HG03108 (cell line): ENCODE results near the gene NAT8L.

Experiments used
- ATAC-seq: cut with Tn5 transposase; IDR thresholded peaks from one replicate; pipeline ENCODE4 v1.9.1; 2021; ENCODE audit warnings: moderate library complexity; ENCODE audit not compliant: unreplicated experiment

NAT8L gene

DNA sequence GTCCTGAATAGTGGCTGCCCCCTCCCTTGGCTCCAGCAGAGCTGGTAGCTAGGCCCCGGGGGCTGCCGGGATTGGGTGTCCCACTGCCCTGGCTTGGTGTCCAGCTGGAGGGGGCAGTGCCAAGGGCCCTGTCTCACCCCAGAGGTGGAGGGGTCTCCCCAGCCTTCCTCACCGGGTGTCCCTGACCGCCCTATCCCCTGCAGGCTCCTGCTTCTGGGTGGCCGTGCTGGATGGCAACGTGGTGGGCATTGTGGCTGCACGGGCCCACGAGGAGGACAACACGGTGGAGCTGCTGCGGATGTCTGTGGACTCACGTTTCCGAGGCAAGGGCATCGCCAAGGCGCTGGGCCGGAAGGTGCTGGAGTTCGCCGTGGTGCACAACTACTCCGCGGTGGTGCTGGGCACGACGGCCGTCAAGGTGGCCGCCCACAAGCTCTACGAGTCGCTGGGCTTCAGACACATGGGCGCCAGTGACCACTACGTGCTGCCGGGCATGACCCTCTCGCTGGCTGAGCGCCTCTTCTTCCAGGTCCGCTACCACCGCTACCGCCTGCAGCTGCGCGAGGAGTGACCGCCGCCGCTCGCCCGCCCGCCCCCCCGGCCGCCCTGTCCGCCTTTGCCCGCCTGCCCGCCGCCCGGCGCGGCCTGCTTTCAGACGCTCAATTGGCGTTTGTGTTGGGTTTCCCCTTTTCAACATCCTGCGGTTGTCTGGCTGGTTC lies 4.6 kb downstream of the NAT8L start:
- no peak for ATAC-seq

DNA sequence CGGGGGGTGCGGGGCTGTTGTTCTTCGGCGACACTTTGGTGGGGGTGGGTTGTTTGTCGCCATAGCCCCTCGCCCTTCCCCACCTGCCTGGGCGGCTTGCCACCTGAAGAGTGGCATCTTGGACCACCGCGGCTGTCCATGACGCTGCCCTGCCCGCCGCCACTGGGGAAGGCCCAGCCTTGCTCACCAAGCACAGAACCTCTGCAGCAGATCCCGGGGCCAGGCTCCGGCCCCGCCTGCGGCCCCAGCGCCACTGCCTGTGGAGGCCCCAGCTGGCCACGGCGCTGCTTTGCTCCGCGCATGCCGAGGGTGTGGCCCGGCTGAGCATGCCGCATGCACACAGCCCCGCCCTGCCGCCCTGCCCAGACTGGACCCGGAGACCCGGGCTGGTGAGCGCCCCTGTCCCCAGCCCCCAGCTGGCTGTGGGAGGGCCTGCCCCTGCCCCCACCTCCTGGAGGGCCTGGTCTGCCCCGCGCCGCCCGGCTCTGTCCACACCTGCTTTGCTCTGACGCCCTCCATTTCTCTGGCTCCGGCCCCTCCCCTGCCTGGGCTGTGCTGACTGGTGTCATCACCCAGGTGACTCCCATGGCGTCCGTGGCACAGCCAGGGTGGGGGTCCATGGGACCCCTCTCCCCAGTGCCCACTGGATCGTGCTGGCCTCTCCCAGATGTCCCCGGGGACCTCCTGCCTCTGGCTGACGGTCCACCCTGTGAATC lies 5.3 kb downstream of the NAT8L start:
- no peak for ATAC-seq

DNA sequence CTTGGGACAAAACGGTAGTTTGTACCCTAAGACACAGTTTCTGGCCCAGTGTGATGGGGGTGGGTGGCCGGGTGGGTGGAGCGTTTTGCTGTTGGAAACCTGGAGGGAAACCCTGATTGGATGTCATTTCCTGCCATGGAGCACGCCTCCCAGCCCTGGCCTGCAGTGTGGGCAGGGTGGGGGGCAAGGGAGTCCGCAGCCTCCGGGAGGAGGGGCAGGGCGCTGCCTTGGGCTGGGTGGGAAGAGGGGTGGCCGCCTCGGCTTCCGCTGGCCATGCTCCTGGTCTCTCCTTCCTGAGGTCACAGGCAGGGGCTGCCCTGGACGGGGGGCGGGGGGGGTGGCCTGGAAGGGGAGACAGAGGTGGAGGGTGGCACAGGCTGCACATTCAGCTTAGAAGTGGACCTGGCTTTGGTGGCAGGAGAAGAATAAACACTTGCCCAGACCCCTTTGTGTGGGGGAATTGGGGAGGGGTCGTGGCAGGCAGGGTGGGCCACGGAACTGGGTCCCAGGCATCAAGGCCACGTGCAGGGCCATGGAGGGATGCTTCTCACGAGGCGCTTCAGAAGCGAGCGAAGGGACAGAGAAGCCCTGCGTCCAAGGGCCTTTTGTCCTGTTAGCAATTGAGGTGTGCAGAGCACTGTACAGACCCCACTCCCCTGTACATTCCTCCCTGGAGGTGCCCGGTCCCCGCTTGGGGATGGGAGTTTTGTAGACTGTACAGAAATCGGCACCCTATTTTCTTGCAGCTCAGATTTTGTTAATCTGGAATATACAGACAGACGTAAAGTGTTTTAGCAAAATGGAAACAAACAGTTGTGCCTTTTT lies 6.2 kb downstream of the NAT8L start:
- ATAC-seq, result no peak

DNA sequence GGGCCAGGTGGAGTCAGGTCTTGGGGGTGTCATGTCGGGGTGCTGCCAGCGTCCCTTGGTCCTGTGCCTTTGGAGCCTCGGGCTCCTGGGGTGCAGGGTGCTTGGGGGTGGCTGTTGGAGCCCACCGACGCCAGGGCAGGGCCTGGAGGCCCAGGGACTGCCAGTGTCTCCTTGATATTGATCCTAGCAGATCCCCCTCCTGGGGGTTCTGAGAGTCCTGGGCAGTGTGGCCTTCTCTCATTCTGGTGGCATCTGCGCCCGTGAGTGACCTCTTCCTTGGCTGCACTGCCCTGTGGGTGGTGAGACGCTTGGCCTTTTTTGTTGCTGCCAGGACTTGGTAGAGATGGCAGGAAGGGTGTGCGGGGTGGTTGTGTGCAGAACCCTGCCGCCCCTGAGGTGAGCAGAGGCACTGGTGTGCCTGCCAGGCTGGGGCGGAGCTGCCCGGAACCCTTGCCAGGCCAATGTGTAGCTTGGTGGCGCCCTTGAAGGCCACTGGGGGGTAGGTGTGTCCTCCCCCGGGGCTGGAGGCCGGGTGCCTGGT lies 7.0 kb downstream of the NAT8L start:
- ATAC-seq, result no peak

DNA sequence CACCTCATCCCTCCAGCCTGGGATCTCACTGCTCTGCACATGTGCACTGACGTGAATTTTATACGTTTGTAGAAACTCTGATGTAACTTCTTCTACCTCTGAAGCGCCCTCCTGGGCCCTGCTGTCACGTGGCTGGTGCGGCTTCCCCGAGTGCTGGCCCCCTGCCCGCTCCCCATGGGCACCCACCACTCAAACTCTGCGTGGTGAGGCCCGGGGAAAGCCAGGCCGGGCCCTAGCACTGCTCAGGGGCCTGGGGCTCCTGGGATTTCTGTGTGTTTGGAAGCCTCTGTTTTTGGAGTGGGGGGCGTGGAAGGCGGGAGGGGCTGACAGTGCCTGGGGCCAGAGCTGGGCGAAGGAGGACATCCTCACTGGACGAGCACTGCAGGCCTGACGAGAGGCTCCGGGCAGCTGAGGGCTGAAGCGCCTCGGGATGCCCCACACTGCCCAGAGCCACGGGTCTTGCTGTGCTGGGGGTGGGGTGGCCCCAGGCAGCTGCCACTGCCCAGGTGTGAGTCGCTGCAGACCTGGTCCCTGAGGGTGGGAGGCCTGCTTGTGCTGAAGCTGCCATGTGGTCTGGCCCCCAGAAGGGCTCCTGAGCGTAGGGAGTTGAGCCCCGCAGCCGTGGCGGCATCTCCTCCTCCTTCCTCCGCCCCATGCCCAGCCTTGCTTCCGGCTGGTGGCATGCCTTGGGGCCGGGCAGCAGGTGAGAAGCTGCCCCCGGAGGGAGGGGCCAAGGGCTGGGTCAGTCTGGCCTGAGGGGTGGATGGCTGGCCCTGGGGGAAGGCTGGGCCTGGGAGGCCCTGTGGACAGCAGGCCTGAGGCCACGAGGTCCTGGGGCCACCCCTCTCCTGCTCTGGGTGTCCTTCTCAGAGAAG lies 7.7 kb downstream of the NAT8L start:
- no peak for ATAC-seq

DNA sequence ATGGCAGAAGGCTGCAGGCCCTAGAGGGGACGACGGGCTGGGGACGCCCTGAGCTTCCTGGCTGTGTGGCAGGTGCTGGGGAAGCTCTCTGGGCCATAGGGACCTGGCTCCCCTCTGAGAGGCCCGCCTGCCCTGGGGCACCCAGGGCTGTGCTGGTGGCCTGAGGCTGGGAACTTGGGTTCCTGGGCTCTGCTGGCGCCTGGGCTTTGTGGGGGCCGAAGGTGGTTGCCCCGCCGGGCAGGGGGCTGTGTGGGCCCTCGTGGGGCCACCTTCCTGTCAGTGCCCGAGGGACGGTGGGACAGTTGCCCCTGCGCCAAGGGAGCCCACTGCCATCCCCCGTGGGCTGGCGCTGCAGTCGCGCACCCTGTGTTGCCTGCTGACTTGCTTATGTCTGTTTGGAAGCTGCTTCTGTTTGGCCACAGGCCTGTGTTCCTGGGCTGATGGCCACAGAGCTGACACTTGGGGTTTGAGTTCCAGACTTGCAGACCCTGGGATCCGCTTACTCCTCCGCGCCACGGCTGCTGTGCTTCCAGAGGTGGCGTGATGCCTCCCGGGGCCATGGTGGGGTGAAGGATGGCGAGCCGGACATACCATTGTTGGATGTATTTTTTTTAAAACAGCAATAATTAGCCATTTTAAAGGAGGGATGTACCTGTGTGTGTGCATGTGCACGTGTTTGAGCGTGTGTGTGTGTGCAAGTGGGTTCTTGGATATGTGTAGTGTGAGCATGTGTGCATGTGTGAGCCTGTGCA lies 8.5 kb downstream of the NAT8L start:
- ATAC-seq, result no peak

DNA sequence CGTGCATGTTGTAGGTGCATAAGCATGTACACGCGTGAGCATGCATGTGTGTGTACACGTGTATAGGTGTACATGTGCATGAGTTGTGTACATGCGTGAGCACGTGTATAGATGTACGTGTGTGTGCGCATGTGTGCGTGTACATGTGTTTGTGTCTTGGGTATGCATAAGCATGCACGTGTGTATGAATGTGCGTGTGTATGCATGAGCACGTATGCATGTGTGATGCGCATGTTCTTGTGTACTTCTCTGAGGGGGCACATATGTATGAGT lies 9.0 kb downstream of the NAT8L start:
- no peak for ATAC-seq

DNA sequence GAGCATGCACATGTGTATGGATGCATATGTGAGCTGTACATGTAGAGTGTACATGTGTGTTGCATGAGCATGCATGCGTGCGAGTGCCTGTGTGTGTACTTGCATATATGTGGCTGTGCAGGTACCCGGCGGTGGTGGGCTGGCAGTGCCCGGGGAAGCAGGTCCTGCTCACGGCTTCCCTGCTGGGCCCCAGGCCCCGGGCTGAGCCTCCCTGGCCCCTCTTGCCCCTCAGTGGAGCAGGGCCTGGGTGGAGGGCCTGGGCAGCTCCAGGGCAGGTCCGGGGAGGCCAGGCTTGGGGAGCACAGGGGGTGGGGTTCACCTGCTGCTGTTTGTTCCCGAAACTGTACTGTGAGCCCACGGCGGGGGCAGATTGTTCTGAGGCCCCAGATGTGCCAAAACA lies 9.4 kb downstream of the NAT8L start:
- ATAC-seq, result no peak

DNA sequence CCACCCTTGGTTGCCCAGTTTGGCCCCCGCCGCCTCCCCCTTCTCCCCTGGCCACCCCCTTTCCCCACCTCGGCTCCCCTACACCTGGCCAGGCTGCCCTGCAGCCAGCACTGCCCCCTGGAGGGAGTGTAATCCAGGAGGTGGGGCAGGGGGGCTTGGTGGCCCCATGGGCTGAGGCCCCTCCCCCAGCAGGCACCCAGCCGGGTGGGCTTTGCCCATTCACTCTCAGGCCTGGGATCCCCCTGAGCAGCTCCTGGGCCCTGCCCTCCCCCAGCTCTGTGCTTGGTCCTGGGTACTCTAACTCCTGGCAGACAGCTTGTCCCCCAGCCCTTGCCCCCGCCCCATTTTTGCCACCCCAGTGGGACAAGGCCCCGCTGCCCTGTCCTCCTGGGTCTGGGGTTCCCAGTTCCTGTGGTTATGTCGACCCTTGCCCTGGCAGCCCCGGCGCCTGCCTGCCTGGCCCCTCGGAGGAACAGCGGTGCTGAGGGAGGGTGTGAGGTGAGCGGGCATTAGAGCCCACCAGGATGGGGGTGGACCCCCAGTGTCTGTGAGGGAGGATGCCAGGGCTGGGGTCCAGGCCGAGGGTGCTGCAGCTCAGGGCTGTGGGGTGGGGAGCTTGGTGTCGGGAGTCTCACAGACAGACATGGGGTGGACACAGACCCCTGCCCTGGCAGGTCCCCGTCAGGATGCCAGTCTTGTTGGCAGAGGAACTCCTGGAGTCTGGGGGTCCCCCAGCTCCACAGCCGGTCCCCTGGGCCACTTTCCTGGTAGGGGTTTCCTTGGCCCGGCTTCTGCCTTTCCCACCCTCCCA lies 10.2 kb downstream of the NAT8L start:
- no peak for ATAC-seq

DNA sequence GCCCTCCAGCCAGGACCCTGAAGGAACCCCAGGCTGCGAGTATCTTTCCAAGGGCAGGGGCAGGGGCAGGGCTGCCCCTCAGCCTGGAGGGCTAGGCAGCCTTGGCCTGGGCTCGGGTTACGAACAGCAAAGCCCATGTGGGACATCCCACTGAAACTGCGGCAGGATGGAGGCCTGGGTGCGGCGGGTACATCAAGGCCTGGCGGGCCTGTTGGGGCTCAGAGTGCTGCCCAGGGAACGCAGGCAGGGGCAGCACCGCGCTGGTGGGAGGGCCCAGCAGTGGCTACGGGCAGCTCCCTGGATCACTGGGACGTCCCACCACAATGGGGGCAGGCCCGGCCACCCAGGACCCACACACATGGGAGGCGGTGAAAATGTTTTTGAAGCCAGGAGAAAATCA lies 10.9 kb downstream of the NAT8L start:
- no peak for ATAC-seq

DNA sequence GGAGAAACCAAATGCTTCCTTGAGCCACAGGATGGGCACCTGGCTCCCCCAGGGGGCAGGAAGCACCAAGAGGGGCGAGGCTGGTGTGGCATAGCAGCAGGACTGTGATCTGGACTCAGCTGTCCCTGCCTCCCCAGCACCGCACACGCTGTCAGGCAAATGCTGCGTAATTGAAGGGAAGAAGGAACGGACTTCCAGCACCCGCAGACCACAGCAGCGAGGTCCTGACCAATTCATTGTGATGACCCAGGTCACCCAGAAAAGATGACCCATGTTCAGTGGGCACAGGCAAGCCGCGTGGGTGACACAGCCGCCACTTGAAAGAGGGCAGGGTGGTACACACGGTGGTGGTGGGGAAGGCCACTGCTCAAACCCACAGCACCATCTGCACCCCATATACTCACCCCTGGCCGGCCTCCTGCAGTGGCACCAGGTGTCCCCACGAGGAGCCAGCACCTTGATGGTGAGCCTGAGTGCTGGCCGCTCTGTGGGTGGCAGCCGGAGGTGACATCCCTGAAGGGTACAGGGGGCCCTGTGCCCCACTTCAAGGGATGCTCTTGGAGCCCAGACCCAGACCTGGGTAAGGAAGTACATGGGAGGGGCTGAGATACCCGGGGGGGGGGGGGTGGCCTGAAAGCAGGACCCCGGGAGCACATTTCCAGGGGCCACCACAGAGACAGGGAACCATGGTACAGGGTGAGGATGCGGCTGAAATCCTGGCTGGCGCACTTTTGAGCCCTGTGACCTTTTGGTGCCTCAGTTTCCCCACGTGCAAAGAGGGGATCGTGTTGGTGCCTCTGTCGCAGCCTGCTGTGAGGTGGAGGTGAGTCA lies 11.5 kb downstream of the NAT8L start:
- ATAC-seq, result no peak

DNA sequence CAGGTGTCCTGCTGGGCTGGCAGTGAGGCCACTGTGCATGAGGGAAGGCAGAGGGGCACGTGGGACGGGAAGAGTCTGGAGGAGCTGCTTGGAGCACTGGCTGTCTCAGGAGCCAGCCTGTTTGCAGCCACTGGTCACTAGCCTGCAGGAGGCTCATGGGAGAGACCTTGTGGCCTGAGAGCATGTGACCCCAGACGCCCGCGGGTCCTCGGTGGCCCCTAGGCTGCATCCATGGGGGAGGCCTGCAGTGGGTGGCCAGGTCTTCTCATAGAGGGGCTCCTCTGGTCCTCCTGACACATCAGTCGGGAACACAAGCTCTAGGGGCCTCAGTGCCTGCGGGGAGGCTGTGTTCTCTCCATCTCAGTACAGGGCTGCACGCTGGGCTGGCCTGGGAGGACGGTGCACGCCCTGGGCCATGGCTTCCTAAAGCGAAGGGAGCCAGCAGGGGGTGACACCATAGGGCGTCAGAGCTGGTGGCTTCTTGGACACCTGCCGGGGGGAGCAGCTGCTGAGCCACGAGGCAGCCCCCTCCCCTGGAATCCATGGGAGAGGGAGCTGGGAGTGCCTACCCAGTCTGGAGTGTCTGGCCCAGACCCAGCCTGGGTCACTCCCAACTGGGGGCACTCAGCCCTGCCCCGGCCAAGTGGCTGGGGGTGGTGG lies 12.3 kb downstream of the NAT8L start:
- no peak for ATAC-seq

DNA sequence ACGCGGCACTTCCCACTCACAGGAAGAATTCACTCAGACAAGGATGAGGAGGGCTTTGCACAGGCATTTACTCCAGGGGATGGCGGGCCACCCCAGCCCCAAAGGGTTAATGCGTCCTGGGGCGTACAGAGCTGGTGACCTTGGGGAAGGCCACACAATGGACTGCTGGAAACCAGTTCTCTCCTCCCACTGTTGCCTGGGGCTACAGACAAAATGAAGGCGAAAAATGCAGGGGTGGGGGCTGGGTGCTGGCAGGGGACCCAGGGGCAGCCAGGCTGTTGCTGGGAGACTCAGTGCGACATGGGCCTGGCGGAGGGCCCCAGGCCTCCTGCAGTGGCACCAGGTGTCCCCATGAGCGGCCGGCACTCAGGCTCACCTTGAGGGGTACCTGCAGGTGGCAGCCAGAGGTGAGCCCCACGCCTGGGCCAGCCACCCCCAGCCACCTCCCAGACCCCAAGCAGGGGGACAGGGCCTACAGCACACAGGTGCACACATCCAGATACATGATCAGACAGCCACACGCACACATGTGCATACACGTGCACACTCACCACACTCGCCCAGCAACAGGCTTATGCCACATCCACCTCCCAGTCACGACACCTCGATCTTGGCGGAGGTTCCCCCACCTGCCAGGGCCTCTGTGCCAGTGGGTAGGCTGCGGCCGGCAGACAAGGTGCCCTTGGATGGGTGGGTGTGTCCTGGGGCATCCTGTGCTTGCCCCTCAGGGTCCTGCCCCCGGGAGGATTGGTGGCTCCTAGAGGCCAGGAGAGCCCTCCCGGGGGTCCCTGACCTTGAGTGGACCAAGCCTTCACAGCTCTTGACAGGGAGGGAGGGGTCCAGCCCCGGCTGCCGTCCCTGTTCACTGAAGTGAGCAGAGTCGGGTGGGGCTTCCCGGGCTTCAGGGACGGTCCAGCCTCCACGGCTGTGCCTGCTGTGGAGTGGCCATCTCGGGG lies 13.1 kb downstream of the NAT8L start:
- no peak for ATAC-seq

DNA sequence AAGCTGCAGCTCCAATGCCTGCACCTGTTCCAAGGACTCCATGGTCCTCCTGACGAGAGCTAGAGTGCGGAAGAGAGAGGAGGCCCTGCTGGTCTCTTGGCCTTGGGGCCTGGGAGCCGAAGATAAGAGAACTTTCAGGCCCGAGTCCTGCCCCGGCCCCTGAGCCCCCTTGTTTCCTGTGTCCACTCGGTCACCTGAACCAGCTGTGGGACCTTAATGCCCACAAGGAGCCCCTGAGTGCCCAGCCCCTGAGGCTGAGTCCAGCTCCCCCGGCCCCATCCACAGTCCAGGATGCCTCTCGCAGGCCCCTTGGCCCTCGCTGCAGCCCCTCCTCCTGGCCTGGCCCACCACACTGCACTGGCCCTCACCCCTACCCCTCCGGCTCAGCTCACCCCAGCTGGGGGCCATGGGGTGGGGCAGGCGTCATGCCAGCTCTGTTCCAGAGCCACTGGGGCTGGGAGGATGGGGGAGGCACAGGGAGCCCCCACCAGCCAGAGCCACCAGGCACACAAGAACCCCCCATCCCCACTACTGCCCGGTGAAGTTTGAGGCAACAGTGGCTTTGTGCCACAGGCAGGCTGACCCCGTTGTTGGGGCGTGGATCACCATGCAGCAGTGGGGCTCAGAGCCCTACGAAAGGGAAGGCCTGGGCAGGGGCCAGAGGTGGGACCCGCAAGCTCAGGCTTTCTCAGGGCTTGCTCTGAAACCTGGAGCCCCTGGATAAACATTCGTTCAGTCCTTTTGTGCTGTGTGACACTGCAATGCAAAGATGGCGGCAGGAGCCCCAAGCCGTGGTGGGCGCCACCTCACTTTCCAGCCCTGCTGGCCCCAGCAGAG lies 14.1 kb downstream of the NAT8L start:
- ATAC-seq, result no peak

DNA sequence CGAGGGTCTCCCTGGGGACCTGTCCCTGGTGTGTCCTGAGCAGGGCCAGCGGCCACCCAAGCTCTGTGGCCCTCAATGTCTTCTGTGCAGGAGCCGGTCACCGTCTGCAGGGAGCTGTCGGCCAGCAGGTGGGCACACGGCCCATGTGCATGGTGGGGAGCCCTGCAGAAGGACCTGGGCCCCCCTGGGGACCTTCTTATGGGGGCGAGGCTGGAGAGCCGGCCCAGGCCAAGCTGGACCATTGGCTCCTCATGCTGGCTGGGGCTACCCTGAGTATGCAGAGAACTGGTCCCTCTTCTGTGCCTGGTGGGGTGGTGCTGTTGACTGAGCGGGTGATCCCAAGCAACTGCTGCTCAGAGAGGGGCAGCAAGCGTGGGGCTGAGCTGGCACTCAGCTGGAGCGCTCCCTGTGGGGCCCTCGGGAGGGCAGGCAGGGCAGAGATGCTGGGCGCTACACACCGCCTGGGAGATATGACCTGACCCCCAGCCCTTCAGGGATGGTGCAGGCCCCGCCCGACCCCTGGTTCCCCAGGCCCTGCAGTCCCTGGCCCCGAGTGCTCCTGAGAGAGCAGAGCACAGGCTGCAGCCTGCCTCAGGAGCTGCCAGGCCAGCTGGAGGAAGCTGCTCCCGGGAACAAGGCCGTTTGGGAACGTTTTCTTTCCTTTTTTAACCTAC lies 14.8 kb downstream of the NAT8L start:
- ATAC-seq, result no peak
